B cell (primary cell): ENCODE results near the gene ZBP1.

Experiments
- CTCF ChIP-seq: fragments of 200-600 bp; IDR thresholded peaks from one replicate; pipeline ENCODE4 v1.8.0; 2022; ENCODE audit warnings: antibody characterized with exemption, mild to moderate bottlenecking
- EZH2 ChIP-seq: IDR thresholded peaks from 2 replicates; pipeline ENCODE4 v1.6.1; 2012; ENCODE audit warnings: borderline replicate concordance, low read depth, mild to moderate bottlenecking, moderate library complexity, low read length; ENCODE audit not compliant: insufficient read depth, poor library complexity, severe bottlenecking

- TF ChIP-seq EZH2 (no peak), CTCF (no peak)
Measured at GRCh38 chr20:57578476-57579165, 41.6 kb downstream of the ZBP1 start.
